SK-N-SH treated with all-trans-retinoic acid at 6 μM for 48 hours (cell line): ENCODE results near the gene VIM.

Source experiments
- ARNTL ChIP-seq: fragments of 450-650 bp; formaldehyde crosslinking; IDR thresholded peaks from 2 replicates; pipeline ENCODE4 v1.5.0; 2020; ENCODE audit warnings: low read depth, mild to moderate bottlenecking, moderate library complexity, borderline replicate concordance
- BACH2 ChIP-seq: fragments of 250-450 bp; sonication (Bioruptor Pico); IDR thresholded peaks from 2 replicates; pipeline ENCODE4 v1.9.0; 2021; ENCODE audit warnings: mild to moderate bottlenecking, borderline replicate concordance
- ISL1 ChIP-seq: fragments of 250-450 bp; sonication (Bioruptor Pico); IDR thresholded peaks from 2 replicates; pipeline ENCODE4 v2.1.2; 2022; ENCODE audit warnings: mild to moderate bottlenecking, moderate library complexity
- POU6F1 ChIP-seq: fragments of 250-450 bp; sonication (Bioruptor Pico); IDR thresholded peaks from 2 replicates; pipeline ENCODE4 v1.8.0; 2021; ENCODE audit warnings: low read depth, mild to moderate bottlenecking, moderate library complexity, borderline replicate concordance
- RARB ChIP-seq: fragments of 250-450 bp; sonication (Bioruptor Pico); IDR thresholded peaks from 2 replicates; pipeline ENCODE4 v1.8.0; 2021; ENCODE audit warnings: mild to moderate bottlenecking, moderate library complexity
- SNAI2 ChIP-seq: fragments of 250-450 bp; sonication (Bioruptor Pico); IDR thresholded peaks from 2 replicates; pipeline ENCODE4 v1.5.0; 2020; ENCODE audit warnings: mild to moderate bottlenecking, moderate library complexity
- TCF4 ChIP-seq: fragments of 250-450 bp; sonication (Bioruptor Pico); IDR thresholded peaks from 2 replicates; pipeline ENCODE4 v1.8.0; 2021; ENCODE audit warnings: mild to moderate bottlenecking, moderate library complexity, borderline replicate concordance
- ZFP30 ChIP-seq: fragments of 450-650 bp; formaldehyde crosslinking; IDR thresholded peaks from 2 replicates; pipeline ENCODE4 v1.5.0; 2022; ENCODE audit warnings: mild to moderate bottlenecking, moderate library complexity
- ZNF565 ChIP-seq: fragments of 450-650 bp; formaldehyde crosslinking; conservative IDR thresholded peaks from 2 replicates; pipeline ENCODE4 v1.5.0; 2020; ENCODE audit warnings: low read depth, mild to moderate bottlenecking, moderate library complexity
- ZNF70 ChIP-seq: fragments of 450-650 bp; formaldehyde crosslinking; IDR thresholded peaks from 2 replicates; pipeline ENCODE4 v1.5.0; 2020; ENCODE audit warnings: mild to moderate bottlenecking, moderate library complexity

GRCh38 chr10:17227367-17228090, 512 bp upstream of the VIM start:
- TF ChIP-seq BACH2 (CRISPR knock-in tag) = no peak
- TF ChIP-seq POU6F1 (CRISPR knock-in tag) = no peak
- no peak for TF ChIP-seq ZFP30 (CRISPR knock-in tag)
- no peak for TF ChIP-seq RARB
- TF ChIP-seq ARNTL (CRISPR knock-in tag) = no peak
- TF ChIP-seq SNAI2 (CRISPR knock-in tag) = no peak
- no peak for TF ChIP-seq ZNF565 (CRISPR knock-in tag)
- TF ChIP-seq ISL1 (CRISPR knock-in tag) = no peak
- no peak for TF ChIP-seq ZNF70 (CRISPR knock-in tag)
- TF ChIP-seq TCF4 (CRISPR knock-in tag) = no peak
